NCI-H1417 (cell line): ENCODE results near the gene GTPBP8.
"Not testable (repeated sequence)": the region's sequence is repeated elsewhere in the genome, so short reads cannot be mapped to it uniquely, and the experiment has no call there.

Source experiments
- DNase-seq, 3 experiments: peaks; one replicate each; lab custom pipeline; 2025; lab: John Stamatoyannopoulos, UW

The GTPBP8 gene

DNA sequence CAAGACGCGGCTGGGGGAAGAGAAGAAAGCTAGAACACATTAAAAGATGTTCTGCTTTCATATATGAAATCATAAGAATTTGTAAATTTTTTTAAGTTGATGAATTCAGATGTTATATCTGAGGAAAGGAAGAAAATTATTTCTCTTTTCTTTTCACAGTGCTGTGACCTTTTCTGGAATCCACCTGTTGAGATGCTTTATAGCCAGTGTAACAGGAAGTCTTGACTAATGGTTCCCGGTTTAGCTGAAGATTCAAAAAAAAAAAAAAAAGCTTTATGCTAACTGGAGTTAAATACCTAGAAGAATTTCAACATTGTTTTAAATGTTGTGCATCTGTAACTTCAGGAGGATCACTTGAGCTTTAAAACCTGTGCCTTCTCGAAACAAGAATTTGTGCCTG, 9.9 kb downstream of the GTPBP8 start:
- DNase-seq, result no peak

DNA sequence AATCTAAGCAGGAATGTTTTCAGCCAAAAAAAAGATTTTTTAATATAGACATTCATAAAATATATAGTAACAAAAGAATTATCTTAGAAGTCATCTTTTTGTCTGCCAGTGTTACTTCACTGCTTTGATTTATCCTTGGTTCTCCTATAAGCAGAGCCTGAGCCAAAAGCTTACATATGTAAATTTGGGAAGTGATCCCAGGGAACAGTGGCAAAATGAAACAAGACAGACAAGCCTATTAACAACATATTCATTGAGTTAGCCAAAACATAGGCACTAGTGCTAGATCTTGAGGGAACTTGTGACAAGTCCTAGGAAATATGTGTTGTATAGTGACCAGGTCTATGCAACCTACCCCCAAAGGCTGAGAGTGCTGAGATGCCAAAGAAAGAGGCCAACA, 11.3 kb downstream of the GTPBP8 start:
- no peak for DNase-seq

DNA sequence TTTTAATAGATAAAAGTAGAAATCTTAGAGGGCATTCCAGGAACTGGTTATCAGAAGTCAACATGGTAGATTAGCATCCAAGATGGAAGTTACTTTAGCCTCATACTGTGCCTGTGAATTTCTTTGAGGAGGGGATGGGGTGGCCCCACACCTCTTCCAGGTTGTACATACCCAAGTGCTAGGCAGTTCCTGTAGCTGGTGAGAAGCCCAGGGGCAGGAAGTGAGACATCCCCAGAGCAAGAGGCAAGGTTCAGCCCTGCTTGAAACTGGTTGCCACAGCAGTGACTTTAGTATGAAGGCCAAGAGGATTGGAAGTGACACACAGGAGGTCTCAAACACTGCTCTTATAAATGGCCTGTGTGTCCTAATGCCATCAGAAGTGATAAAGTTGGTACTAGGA, 11.9 kb downstream of the GTPBP8 start:
- DNase-seq, result no peak

DNA sequence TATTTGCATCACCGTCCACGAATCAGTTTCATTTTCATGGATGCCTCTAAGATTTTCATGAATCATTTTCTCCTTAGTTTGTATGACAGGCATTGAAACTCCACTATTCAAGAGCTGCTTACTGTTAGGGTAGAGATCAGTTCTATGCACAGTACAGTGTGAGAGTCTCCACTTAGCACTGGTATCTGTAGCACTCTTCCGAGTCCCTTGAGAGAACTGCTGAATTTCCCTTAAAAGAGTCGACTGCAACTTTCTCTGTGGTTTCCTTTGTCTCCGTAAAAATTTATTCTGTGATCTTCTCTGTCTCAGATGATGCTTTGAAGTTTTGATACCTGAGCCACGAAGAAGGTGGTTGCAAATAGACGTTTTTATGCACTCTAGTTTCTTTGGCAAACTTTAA, 14.8 kb downstream of the GTPBP8 start:
- DNase-seq, result no peak

- no peak for DNase-seq
These were observed 15.7 kb downstream of the GTPBP8 start for GRCh38 chr3:113006359-113007056.

GRCh38 chr3:113008117-113008516, 17.3 kb downstream of the GTPBP8 start:
- no peak for DNase-seq

DNA sequence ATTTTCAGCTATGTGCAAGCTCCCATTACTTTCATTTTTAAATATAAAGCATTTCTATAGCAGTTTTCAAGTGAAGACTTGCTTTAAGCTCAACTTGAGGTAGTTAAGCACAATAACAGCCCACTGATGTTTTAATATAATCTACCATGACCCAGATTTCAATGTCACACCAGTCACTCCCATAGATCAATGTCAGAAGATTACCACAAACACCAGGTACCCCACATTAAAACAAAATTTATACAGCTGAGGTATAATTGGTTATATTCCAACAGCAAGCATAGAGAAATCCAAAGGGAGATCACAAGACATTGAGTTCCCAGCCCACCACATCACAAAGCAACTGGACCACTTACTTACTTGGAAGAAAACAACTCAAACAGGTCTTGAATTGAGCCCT, 22.8 kb downstream of the GTPBP8 start:
- DNase-seq, result no peak

GRCh38 chr3:113018536-113019181, 27.9 kb downstream of the GTPBP8 start:
- DNase-seq, result no peak

DNA sequence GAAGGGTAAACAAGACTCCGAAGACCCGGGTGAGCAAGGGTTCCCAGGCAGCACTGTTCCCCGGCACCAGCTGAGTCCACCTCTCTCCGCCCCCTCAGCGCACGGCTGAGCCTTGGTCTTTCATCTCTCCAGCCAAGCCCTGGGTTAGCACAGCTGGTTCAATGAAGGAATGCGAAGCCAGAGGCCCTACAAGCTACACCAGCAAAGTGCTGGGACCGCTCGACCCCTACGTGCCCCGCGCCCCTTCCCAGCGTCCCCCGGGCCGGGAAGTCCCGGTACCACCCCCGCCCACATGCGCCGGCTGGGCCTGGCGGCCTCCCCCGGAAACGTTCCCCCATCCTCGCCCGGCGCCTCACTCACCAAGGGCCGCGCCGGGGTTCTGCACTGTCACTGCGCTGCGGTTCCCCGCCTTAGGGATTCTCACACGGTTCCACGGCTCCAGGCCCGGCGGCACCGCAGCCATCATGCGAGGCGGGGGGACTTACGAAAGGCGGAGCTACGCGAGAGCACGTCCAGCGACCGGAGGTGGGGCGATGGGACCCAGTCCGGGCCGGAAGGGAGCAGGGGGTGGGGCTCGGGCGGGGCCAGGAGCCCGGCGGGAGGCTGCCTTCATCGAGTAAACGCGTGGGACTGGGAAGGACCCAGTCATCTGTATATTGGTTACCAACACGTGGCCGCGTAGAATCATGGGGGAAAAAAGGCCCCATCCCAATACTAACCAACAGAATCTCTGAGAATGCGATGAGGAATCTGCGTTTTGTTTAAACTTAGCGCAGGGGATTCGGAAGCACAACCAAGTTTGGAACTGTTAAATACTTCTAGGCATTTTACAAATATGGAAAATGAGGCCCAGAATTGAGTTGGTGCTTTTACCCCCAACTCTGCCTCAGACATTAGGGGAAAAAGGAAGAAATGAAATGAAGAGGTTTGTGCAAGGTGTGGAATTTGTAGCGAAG, 28.7 kb downstream of the GTPBP8 start:
- peak; percentile 88 to 95 (median 94) for DNase-seq

DNA sequence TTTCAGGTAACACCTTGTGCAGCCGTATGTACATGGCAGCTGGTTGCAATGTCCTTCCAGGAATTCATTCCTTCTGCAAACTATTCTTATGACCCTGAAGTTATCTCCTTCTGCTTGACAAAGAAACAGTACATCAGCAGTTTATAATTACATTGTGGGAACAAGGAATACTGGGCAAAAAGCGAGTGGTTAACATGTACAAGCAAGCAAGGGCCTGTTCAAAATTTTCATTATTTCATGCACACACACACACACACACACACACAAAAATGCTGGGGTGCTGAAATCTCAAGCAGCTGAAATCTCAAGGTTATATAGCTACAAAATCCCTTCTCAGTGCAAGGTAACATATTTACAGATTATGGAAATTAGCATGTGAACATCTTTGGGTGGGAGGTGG, 30.7 kb downstream of the GTPBP8 start:
- no peak for DNase-seq

GRCh38 chr3:113034011-113034410, 43.2 kb downstream of the GTPBP8 start:
- peak in 1 of 3 experiments; percentile 15 for DNase-seq

- DNase-seq, result peak; percentile 42 to 79 (median 79)
These were observed 44.7 kb downstream of the GTPBP8 start for GRCh38 chr3:113035387-113035982.

DNA sequence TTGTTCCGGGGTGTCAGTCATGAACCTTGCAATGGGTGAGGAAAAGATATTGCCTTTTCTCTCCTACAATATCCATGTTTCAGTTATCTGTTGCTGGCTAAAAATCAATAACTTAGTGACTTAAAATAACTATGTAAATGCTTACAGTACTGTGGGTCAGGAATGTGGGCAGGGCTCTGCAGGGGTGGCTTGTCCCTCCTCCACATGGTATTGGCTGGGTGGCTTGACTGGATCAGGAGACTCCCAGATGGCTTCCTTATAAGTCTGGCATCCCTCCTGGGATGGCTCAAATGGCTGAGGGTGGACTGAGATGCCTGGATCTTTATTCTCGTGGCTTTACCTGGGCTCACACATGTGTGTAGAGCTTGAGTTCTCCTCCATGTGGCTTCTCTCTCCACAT, 47.5 kb downstream of the GTPBP8 start:
- no peak for DNase-seq

- no peak for DNase-seq
These were observed 48.8 kb downstream of the GTPBP8 start for GRCh38 chr3:113039546-113039945.

GRCh38 chr3:113040231-113040630, 49.4 kb downstream of the GTPBP8 start:
- no peak for DNase-seq

- no peak for DNase-seq
These were observed 52.9 kb downstream of the GTPBP8 start for GRCh38 chr3:113043686-113044085.

- DNase-seq, result not testable (repeated sequence)
These were observed 55.6 kb downstream of the GTPBP8 start for GRCh38 chr3:113046186-113046965.

- DNase-seq, result peak; percentile 74 to 90 (median 89)
These were observed 60.5 kb downstream of the GTPBP8 start for GRCh38 chr3:113051302-113051711.
